Epithelial cell of prostate (primary cell): ENCODE measurements around the gene SIN3B.

ENCODE experiments used
- DNase-seq: peaks from one replicate; pipeline ENCODE4 v3.0.0-alpha.2; 2011; ENCODE audit warnings: low read depth, low spot score
- H3K27ac ChIP-seq: fragments of 450-650 bp; 2 replicates; pipeline ENCODE4 v1.5.1; 2017; ENCODE audit warnings: mild to moderate bottlenecking

The SIN3B gene

DNA sequence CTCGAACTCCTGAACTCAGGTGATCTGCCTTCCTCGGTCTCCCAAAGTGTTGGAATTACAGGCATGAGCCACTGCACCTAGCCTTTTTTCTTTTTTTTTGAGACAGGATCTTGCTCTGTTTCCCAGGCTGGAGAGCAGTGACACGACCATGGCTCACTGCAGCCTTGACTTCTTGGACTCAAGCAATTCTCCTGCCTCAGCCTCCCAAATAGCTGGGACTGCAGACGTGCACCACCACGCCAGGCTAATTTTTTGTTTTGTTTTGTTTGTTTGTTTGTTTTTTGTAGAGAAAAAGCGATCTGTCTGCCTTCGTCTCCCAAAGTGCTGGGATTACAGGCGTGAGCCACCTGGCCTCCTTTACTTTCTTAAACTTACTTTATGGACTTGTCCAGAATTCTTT lies 6.5 kb upstream of the SIN3B start:
- DNase-seq = no peak
- peak overlapping the region; percentile 93 for H3K27ac ChIP-seq

DNA sequence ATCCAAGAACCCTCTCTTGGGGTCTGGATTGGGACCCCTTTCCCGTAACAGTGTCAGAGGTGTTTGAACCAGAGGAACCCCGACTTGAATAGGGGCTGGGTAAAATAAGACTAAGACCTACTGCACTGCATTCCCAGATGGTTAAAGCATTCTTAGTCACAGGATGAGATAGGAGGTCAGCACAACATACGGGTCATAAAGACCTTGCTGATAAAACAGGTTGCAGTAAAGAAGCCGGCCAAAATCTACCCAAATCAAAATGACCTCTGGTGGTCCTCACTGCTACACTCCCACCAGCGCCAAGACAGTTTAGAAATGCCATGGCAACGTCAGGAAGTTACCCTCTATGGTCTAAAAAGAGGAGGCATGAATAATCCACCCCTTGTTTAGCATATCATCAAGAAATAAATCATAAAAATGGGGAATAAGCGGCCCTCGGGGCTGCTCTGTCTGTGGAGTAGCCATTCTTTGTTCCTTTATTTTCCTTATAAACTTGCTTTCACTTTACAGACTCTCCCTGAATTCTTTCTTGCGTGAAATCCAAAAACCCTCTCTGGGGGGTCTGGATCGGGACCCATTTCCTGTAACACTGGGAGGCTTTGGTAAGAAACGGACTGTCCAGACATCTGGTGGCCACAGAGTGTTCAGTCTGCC lies 4.4 kb upstream of the SIN3B start:
- peak overlapping the region; percentile 93 for H3K27ac ChIP-seq
- DNase-seq = no peak

DNA sequence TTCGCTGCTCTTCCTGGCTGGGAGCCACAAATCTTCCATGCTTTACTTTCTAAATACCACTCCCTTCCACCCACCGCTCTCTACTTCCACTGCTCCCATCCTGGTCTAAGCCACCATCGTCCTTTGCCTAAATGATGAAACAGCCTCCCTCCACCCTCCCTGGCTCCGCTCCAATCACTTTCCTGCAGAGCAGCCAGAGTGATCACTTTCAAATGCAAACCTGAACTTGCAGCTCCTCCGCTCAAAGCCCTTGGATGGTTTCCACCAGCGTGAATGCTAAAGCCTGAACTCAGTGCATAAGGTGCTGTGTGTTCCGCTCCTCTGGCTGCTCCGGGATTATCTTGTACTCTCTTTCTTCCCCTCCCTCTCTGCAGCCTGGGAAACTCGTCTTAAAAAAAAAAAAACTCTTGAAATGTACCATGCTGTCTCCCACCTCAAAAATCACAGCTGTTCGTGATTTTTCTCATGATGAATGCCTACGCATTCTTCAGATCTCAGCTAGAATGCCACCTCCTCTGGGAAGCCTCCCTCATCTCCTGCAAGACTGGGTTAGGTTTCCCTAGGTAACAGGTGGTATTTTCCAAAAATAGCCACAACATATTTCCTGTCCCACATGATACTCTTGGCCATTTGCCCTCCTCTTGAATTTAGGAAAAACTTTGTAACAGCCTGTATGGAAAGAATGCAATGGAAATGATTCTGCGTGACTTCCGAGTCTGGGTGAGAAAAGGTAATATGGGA lies 3.7 kb upstream of the SIN3B start:
- peak overlapping the region; percentile 93 for H3K27ac ChIP-seq
- DNase-seq = no peak

DNA sequence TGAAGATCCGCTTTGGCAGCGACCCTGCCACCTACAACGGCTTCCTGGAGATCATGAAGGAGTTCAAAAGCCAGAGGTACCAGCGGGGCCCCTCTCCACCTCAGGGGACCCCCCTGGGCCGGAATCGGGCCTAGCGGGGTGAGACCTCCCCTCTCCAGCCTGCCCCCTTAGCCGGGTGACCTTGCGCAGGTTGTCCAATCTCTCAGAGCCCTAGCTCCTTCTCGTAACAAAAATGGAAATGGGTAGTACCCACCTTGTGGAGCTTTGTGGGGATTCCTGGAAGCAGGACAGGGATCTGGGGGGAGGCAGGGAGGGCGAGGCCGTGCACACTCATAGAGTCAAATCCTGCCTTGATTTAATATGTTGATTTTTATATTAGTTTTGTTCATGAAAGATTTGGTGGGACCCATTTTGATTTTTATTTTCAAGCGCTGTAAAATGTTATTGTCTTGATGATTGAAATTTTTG lies 658 bp downstream of the SIN3B start:
- peak overlapping the region; percentile 56 for H3K27ac ChIP-seq
- DNase-seq = no peak

DNA sequence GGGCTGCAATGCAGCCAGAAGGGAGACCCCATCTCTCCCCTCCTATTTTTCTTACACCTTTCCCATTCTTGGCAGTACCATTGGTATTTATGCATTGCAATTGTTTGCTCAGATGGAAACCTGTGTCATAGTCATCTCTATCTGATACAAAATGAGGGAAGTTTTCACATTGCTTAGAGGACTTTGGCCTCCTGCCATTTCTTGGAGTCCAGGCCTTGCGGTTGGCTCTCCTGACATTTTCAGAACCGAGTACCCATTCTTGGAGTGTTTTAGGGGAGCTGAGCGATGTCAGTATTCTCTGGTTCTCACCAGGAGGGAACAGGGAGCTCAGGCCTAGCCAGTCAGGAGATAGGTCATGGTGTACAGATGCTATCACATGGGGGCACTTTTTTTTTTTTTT lies 1.5 kb downstream of the SIN3B start:
- peak overlapping the region; percentile 56 for H3K27ac ChIP-seq
- DNase-seq = no peak

DNA sequence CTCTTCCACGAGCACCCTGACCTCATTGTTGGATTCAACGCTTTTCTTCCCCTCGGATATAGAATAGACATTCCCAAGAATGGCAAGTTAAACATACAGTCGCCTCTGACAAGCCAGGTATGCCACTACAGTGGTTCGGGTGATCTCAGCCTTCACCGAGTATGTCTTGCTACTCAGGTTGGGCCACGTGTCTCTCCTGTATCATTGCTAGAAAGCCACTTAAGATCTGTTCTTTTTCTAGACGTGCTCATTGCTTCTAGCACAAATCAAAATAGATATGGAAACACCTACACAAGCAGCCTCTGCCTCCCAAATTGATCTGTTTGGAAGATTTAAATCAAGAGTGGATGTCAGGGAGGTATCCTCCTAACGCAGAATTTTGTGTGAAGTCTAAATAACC lies 2.3 kb downstream of the SIN3B start:
- DNase-seq = no peak
- H3K27ac ChIP-seq = no peak overlapping the region

DNA sequence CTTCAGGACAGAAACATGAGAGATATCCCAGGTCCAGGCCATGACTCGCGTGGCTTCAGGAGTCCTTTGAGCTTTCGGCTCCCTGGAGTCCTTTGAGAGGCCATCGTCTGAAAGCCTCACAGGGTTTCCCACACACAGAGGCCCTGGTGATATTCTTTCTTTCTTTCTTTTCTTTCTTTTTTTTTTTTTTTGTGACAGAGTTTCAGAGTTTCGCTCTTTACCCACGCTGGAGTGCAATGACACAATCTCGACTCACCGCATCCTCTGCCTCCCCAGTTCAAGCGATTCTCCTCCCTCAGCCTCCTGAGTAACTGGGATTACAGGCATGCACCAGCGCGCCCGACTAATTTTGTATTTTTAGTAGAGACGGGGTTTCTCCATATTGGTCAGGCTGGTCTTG lies 5.5 kb downstream of the SIN3B start:
- H3K27ac ChIP-seq = peak overlapping the region; percentile 70
- DNase-seq = no peak

DNA sequence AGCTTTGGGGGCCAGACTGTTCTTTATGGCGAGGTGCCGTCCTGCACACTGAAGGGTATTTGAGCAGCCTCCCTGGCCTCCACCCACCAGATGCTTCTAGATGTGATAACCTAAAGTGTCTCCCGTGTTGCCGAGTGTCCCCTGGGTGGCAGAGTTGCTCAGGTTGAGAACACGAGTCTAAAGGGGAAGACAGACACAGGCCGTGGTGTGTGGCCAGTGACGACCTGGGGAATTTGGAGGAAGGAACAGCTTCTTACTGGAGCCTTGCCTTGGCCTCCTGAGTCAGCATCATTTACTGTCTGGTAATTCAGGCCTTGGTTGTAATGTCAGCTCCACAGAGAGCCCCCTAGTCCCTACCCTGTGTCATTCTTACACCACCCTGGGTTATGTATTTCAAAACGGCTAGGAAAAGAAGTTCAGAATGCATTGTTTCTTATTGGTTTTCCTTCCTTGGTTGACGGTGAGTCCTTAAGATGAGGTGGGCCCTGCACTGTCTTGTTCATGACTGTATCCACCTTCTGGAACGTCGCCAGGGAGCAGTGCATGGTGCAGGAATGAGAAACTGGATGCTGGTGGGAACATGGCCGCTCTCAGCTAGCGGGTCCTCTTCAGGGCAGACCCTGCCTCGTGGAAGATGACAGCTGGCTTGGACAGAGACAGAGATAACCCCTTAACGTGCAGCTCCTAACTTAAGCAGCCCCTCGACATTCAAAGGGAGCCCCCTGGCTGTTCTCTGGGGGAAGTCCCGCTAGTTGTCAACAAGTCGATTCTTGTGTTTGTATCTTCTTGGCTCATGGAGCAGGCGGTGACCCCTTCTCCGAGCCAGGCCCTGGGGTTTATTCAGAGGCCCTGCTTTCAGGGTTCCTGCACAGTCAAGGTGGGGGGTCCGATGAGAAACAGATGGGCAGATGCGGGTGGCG lies 7.2 kb downstream of the SIN3B start:
- DNase-seq = no peak
- H3K27ac ChIP-seq = peak overlapping the region; percentile 70

DNA sequence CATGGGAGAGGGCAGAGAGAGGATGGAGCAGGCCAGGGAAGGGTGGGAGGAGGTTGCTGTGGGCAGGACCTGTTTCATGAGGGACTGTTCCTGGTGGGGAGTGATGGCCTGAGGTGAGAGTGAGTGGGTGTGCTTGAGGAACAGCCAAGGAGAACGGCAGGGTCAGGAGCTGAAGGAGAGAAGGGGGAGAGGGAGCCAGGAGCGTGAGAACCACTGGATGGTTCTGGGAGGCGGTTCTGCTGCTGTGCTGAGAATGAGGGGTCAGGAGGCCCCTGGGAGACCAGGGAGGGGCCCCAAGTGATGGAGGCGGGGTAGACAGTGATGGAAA lies 7.8 kb downstream of the SIN3B start:
- no peak overlapping the region for H3K27ac ChIP-seq
- no peak for DNase-seq

DNA sequence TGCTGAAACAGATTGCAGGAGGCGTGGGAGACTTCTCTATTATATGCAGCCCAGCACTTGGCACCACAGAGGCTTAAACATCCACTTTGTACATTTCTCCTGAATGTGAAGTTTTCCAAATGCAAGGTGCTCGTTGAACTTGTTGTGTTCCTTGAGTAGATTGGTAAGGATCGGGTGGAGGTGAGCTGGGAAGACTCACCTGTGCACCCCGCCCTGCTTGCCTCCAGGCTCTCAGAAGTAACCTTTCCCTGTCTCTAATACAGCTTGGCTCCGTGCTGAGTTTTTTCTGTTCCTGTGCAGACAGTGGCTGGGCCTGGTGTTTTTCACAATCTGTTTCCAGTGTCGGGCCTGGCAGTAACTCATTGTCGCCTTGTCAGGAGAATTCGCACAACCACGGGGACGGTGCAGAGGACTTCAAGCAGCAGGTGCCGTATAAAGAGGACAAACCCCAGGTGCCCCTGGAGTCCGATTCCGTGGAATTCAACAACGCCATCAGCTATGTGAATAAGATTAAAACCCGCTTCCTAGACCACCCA lies 12.3 kb downstream of the SIN3B start:
- no peak overlapping the region for H3K27ac ChIP-seq
- DNase-seq = no peak

DNA sequence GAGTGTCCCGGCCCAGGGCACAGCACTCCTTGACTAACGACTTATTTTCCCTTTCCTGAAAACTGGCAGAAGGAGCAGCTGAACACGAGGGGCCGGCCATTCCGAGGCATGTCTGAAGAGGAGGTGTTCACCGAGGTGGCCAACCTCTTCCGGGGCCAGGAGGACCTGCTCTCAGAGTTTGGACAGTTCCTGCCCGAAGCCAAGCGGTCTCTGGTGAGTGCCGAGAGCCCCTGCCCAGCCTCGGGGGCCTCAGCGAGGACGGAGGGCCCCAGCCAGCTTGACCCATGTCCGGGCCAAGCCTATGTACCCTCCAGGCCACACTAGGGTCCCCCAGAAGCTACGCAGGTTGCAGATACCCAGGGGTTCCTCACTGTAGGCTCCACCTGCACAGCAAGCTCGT lies 17.7 kb downstream of the SIN3B start:
- H3K27ac ChIP-seq = no peak overlapping the region
- no peak for DNase-seq

DNA sequence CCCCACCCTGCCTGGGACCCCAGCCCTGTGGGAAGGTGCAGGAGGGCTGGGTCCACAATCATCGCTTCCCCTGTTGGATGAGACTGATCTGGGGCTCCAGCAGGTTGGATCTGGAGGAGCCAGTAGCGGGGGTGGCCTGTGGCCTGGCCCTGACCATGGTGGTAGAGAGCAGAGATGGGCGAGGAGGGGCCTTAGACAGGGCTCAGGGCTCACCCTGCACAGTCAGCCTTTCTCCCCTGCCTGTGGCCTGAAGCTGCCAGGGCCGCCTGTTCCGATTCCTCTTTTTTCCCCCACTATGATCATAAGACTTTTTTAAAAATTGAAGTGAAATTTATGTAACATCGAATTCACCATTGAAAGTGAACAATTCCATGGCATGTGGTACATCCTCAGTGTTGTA lies 18.2 kb downstream of the SIN3B start:
- no peak for DNase-seq

DNA sequence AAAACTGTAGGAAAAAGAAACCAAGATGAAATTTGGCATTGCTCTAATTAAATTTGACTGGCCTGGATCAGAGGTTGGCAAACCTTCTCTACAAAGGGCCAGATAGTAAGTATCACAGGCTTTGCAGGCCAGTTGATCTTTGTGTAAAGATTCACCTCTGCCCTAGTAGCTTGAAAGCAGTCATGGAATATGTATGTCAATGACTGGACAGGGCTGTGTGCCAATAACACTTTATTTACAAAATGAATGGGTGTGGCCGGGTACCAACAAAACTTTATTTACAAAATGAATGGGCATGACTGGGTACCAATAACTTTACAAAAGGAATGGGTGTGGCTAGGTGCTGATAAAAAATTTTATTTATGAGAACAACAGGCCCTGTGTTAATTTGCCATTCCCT lies 20.0 kb downstream of the SIN3B start:
- H3K27ac ChIP-seq = peak overlapping the region; percentile 53
- DNase-seq = peak; percentile 45

More for the DNA sequence above, 18.2 kb downstream of the SIN3B start:
- H3K27ac ChIP-seq = no peak overlapping the region

DNA sequence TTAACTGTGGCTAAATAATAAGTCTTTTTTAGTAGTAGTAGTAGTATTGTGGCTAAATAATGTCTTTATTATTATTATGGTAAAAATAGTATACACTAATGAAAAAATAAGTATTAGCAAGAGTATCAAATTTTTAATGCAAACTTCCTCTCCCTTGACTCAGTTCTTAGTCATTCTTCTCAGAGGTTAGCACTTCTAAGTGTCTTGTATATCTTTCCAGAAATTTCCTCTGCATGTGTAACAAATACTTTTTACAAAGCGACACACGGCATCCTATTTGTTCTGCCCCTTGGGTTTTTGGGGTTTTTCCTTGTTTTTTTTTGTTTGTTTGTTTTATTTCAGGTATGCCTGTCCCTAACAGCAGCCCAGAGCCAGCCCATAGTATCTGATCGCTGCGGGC lies 20.9 kb downstream of the SIN3B start:
- H3K27ac ChIP-seq = peak overlapping the region; percentile 53
- no peak for DNase-seq

DNA sequence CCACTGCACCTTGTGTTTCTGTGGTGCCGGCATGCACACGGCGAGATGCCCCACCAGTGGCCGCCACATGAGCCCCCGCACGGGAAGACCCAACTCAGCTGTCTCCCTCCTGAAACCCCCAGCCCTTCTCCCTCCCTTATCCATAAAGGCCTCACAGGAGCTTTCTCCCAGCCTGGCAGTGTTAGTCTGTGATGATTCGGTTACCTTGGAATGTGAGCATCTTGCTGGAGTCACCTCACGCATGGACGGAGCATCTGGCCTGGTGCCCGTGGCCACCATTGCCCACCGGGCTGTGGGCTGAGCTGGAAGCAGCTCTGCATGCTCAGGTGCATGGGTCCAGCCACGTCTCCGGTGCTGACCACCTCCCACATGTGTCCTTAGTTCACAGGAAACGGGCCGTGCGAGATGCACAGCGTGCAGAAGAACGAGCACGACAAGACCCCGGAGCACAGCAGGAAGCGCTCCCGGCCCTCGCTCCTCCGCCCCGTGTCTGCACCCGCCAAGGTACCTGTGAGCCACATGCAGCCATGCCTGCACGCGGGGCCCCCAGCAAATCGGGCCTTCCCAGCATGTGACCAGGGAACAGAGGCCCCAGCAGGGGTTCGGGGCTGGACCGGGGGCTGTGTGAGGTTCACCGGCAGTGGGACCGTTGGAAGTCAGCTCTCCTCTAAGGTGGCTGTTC lies 22.0 kb downstream of the SIN3B start:
- DNase-seq = no peak

DNA sequence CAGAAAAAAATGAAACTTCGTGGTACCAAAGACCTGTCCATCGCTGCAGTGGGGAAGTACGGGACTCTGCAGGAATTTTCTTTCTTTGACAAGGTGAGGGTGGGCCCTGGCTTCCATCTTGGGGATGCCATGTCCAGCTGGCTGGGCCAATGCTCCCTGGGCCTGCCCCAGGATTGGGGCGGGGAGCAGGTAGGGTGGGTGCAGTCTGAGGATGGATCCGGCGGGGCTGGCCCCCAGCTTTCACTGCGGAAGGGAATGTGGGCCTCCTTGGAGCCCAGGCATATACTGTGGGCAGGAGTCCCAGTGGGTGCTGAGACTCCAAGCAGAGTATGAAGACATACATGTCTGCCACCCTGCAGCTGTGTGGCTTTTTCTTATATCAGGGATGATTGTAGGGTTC lies 23.9 kb downstream of the SIN3B start:
- DNase-seq = no peak

More for the DNA sequence above, 22.0 kb downstream of the SIN3B start:
- no peak overlapping the region for H3K27ac ChIP-seq

DNA sequence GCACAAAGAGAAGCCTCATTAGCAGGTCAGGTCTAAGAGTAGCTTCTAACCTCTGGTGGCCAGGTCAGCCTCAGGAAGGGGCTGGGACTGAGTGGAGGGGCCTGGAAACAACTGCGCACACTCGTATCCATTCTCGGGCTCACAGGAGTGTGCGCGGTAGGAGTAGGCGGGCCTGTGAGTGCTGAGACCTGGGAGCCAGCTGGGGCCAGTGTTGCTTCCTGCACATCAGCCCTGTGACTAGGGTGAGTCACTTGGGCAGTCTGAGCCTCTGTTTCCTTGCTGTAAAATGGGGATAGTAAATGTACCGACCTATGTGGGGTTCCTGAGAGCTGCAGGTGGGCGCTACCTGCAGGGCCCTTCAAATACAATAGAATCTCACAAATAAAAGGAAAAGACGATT lies 26.9 kb downstream of the SIN3B start:
- H3K27ac ChIP-seq = no peak overlapping the region
- no peak for DNase-seq

More for the DNA sequence above, 23.9 kb downstream of the SIN3B start:
- no peak overlapping the region for H3K27ac ChIP-seq

DNA sequence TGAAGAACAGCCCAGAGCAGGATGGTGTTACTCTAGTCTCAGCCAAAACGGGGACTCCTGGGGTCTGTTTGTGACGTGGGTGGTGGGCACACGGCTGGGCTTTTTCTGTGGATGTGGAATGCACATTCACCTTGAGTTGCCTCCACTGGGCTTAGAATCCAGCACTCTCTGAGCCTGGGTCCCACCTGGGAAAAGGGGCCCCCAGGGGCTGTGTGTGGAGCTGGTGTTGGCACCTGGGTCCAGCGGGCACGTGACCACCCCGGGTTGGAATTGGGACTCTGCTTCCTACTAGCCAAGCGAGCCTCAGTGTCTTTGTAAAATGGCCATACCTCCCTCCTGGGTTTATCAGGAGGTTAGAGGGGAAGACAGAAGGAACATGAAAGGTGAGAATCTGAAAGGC lies 30.4 kb downstream of the SIN3B start:
- H3K27ac ChIP-seq = no peak overlapping the region
- no peak for DNase-seq

DNA sequence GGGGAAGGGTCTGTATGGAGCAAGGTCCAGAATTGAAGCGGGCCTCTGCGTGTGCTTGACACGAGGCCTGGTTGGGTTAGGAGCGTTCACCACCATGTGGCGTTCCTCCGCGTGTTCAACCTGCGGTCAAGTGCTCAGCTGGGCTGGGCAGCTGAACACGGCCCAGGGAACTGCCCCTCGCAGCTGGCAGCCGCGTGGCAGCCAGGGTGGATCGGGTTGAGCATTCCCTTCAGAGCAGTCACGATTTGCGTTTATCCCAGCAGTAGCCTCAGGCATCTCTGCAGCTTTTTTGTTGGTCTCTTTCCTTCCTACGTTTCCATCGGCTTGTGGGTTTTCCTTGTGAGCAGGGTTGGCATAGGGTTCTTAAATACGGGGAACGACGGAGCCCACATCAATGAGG lies 30.9 kb downstream of the SIN3B start:
- H3K27ac ChIP-seq = no peak overlapping the region
- no peak for DNase-seq

DNA sequence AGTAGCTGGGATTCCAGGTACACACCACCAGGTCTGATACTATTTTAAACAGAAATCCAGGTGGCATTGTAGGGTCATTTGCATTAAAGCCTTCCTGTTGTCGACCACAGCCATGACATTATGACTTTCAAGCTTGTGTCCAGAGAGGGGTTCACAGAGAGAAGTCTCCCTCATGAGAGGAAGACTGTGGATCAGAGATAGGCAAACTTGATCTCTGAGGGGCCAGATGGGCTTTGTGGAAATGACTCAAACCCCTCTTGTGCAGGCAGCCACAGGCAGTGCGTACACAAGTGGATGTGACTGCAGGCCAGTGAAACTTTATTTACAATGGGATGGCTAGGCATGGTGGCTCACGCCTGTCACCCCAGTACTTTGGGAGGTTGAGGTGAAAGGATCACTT lies 31.8 kb downstream of the SIN3B start:
- DNase-seq = no peak
- no peak overlapping the region for H3K27ac ChIP-seq
